ENCODE results near the gene SDC4. TPM values are rescaled to one million over a fixed set of nuclear protein-coding genes. Genes with fewer than 3 reads are reported as not detected.

Gene SDC4
- total RNA-seq (100 to 1,000 TPM in 1 of 2 donors, 10 to 100 TPM in 1; 51.2 to 114 TPM), polyA plus RNA-seq (10 to 100 TPM; 19.2 to 50.6 TPM)
- long read RNA-seq, donor 1, transcript SDC4-201 (5 exons, 2,613 nt): major isoform, 35 of 57 reads
- long read RNA-seq, donor 1, partial matches to known transcripts: 0 of 57 reads
- long read RNA-seq, donor 1, other reads (novel, unspliced or antisense): 22 of 57 reads
- long read RNA-seq, donor 2, partial matches to known transcripts: 0 of 13 reads
- long read RNA-seq, donor 2, other reads (novel, unspliced or antisense): 10 of 13 reads

- DNase-seq (peak; percentile 76 to 94), ATAC-seq (ENCODE audit: low FRiP score) (peak; percentile 89)
- Histone ChIP-seq H3K4me3 (ENCODE audit: low read length in 2 of 2) (peak within 1 kb of the TSS; percentile 54 to 76), H3K36me3 (ENCODE audit: control insufficient read depth in 1 of 2, insufficient read depth in 2 of 2, low read length in 1 of 2) (no peaks in the 10 kb centered on the region), H3K27me3 (ENCODE audit: control insufficient read depth in 1 of 2, insufficient read depth in 2 of 2, low read length in 1 of 2) (peaks cover 0 to 2% of the 10 kb centered on the region in 2 donors), H3K4me1 (ENCODE audit: control insufficient read depth in 1 of 2, insufficient read depth in 2 of 2, low read length in 2 of 2) (no peaks in the 10 kb centered on the region), H3K9me3 (ENCODE audit: control insufficient read depth, low read length) (no peaks in the 10 kb centered on the region), H3K27ac (ENCODE audit: low read depth in 1 of 2, low read length in 2 of 2) (peak within 1 kb of the TSS; percentile 46 to 94)
- intact Hi-C loops (cut with DNase I): loop anchor here in 1 of 2 donors (1.0 kb wide), 1 partner anchor 15 kb away; the partner anchor contains the start of gene SYS1
- 1% methylated on average over 45 to 77 of the region's 77 CpGs for WGBS, 2 donors
Measured at GRCh38 chr20:45347936-45348778, at the start of gene SDC4. Gene SDC4 (minus strand): TSS chr20:45348424. CDS start chr20:45348384, 40 bp downstream.

- no peaks in the 10 kb centered on the region for H3K27me3 ChIP-seq (ENCODE audit: control insufficient read depth in 1 of 2, insufficient read depth in 2 of 2, low read length in 1 of 2)
- ATAC-seq (ENCODE audit: low FRiP score): no peak
- DNase-seq: no peak
- no peaks in the 10 kb centered on the region for H3K9me3 ChIP-seq (ENCODE audit: control insufficient read depth, low read length)
- WGBS, 2 donors: 85 to 89% methylated on average over 7 of the region's 7 CpGs
- H3K4me3 ChIP-seq (ENCODE audit: low read length in 2 of 2): no peak overlapping the region
- intact Hi-C loops (cut with DNase I): no loop called here
- H3K36me3 ChIP-seq (ENCODE audit: control insufficient read depth in 1 of 2, insufficient read depth in 2 of 2, low read length in 1 of 2): no peaks in the 10 kb centered on the region
- no peaks in the 10 kb centered on the region for H3K4me1 ChIP-seq (ENCODE audit: control insufficient read depth in 1 of 2, insufficient read depth in 2 of 2, low read length in 2 of 2)
- no peak overlapping the region for H3K27ac ChIP-seq (ENCODE audit: low read depth in 1 of 2, low read length in 2 of 2)
Measured at GRCh38 chr20:45395114-45395415, 46.8 kb upstream of the SDC4 start.

GRCh38 chr20:45394221-45395113 lies 46.2 kb upstream of the SDC4 start:
- no peaks in the 10 kb centered on the region for H3K9me3 ChIP-seq (ENCODE audit: control insufficient read depth, low read length)

GRCh38 chr20:45392733-45393132 lies 44.5 kb upstream of the SDC4 start:
- intact Hi-C loops (cut with DNase I): no loop called here
- Histone ChIP-seq H3K9me3 (ENCODE audit: control insufficient read depth, low read length) (no peaks in the 10 kb centered on the region), H3K27ac (ENCODE audit: low read depth in 1 of 2, low read length in 2 of 2) (no peak overlapping the region), H3K27me3 (ENCODE audit: control insufficient read depth in 1 of 2, insufficient read depth in 2 of 2, low read length in 1 of 2) (no peaks in the 10 kb centered on the region), H3K4me1 (ENCODE audit: control insufficient read depth in 1 of 2, insufficient read depth in 2 of 2, low read length in 2 of 2) (no peaks in the 10 kb centered on the region), H3K36me3 (ENCODE audit: control insufficient read depth in 1 of 2, insufficient read depth in 2 of 2, low read length in 1 of 2) (no peaks in the 10 kb centered on the region), H3K4me3 (ENCODE audit: low read length in 2 of 2) (no peak overlapping the region)
- no peak for ATAC-seq (ENCODE audit: low FRiP score)
- DNase-seq: no peak
- 80 to 83% methylated on average over 3 of the region's 3 CpGs for WGBS, 2 donors

More at GRCh38 chr20:45394221-45395113, 46.2 kb upstream of the SDC4 start:
- H3K27ac ChIP-seq (ENCODE audit: low read depth in 1 of 2, low read length in 2 of 2): no peak overlapping the region
- no peak for DNase-seq
- H3K4me3 ChIP-seq (ENCODE audit: low read length in 2 of 2): no peak overlapping the region
- no peak for ATAC-seq (ENCODE audit: low FRiP score)
- intact Hi-C loops (cut with DNase I): no loop called here
- H3K27me3 ChIP-seq (ENCODE audit: control insufficient read depth in 1 of 2, insufficient read depth in 2 of 2, low read length in 1 of 2): no peaks in the 10 kb centered on the region
- no peaks in the 10 kb centered on the region for H3K36me3 ChIP-seq (ENCODE audit: control insufficient read depth in 1 of 2, insufficient read depth in 2 of 2, low read length in 1 of 2)
- no peaks in the 10 kb centered on the region for H3K4me1 ChIP-seq (ENCODE audit: control insufficient read depth in 1 of 2, insufficient read depth in 2 of 2, low read length in 2 of 2)
- WGBS, 2 donors: 79 to 83% methylated on average over 21 of the region's 21 CpGs

- no peaks in the 10 kb centered on the region for H3K4me1 ChIP-seq (ENCODE audit: control insufficient read depth in 1 of 2, insufficient read depth in 2 of 2, low read length in 2 of 2)
- no peak overlapping the region for H3K4me3 ChIP-seq (ENCODE audit: low read length in 2 of 2)
- WGBS, 2 donors: 64 to 74% methylated on average over 2 of the region's 2 CpGs
- no peaks in the 10 kb centered on the region for H3K36me3 ChIP-seq (ENCODE audit: control insufficient read depth in 1 of 2, insufficient read depth in 2 of 2, low read length in 1 of 2)
- no peak overlapping the region for H3K27ac ChIP-seq (ENCODE audit: low read depth in 1 of 2, low read length in 2 of 2)
- H3K9me3 ChIP-seq (ENCODE audit: control insufficient read depth, low read length): no peaks in the 10 kb centered on the region
- H3K27me3 ChIP-seq (ENCODE audit: control insufficient read depth in 1 of 2, insufficient read depth in 2 of 2, low read length in 1 of 2): no peaks in the 10 kb centered on the region
- ATAC-seq (ENCODE audit: low FRiP score) (no peak), DNase-seq (no peak)
- intact Hi-C loops (cut with DNase I): no loop called here
Measured at GRCh38 chr20:45391559-45391958, 43.3 kb upstream of the SDC4 start.

GRCh38 chr20:45390931-45391330 lies 42.7 kb upstream of the SDC4 start:
- WGBS, 2 donors: 93 to 97% methylated on average over 2 of the region's 2 CpGs

GRCh38 chr20:45387274-45387673 lies 39.0 kb upstream of the SDC4 start:
- H3K4me1 ChIP-seq (ENCODE audit: control insufficient read depth in 1 of 2, insufficient read depth in 2 of 2, low read length in 2 of 2): no peaks in the 10 kb centered on the region
- H3K9me3 ChIP-seq (ENCODE audit: control insufficient read depth, low read length): no peaks in the 10 kb centered on the region
- H3K36me3 ChIP-seq (ENCODE audit: control insufficient read depth in 1 of 2, insufficient read depth in 2 of 2, low read length in 1 of 2): no peaks in the 10 kb centered on the region
- 91 to 95% methylated on average over 1 of the region's 1 CpG for WGBS, 2 donors
- ATAC-seq (ENCODE audit: low FRiP score) (no peak), DNase-seq (no peak)
- H3K27ac ChIP-seq (ENCODE audit: low read depth in 1 of 2, low read length in 2 of 2): no peak overlapping the region
- intact Hi-C loops (cut with DNase I): no loop called here
- no peaks in the 10 kb centered on the region for H3K27me3 ChIP-seq (ENCODE audit: control insufficient read depth in 1 of 2, insufficient read depth in 2 of 2, low read length in 1 of 2)
- no peak overlapping the region for H3K4me3 ChIP-seq (ENCODE audit: low read length in 2 of 2)

More at GRCh38 chr20:45390931-45391330, 42.7 kb upstream of the SDC4 start:
- Histone ChIP-seq H3K27me3 (ENCODE audit: control insufficient read depth in 1 of 2, insufficient read depth in 2 of 2, low read length in 1 of 2) (no peaks in the 10 kb centered on the region), H3K36me3 (ENCODE audit: control insufficient read depth in 1 of 2, insufficient read depth in 2 of 2, low read length in 1 of 2) (no peaks in the 10 kb centered on the region), H3K4me3 (ENCODE audit: low read length in 2 of 2) (no peak overlapping the region), H3K9me3 (ENCODE audit: control insufficient read depth, low read length) (no peaks in the 10 kb centered on the region), H3K27ac (ENCODE audit: low read depth in 1 of 2, low read length in 2 of 2) (no peak overlapping the region), H3K4me1 (ENCODE audit: control insufficient read depth in 1 of 2, insufficient read depth in 2 of 2, low read length in 2 of 2) (no peaks in the 10 kb centered on the region)
- intact Hi-C loops (cut with DNase I): no loop called here
- ATAC-seq (ENCODE audit: low FRiP score) (no peak), DNase-seq (no peak)

- no peak for DNase-seq
- H3K36me3 ChIP-seq (ENCODE audit: control insufficient read depth in 1 of 2, insufficient read depth in 2 of 2, low read length in 1 of 2): no peaks in the 10 kb centered on the region
- no peak within 1 kb of the TSS for H3K27ac ChIP-seq (ENCODE audit: low read depth in 1 of 2, low read length in 2 of 2)
- intact Hi-C loops (cut with DNase I): no loop called here
- no peaks in the 10 kb centered on the region for H3K9me3 ChIP-seq (ENCODE audit: control insufficient read depth, low read length)
- H3K4me3 ChIP-seq (ENCODE audit: low read length in 2 of 2): no peak within 1 kb of the TSS
- 92 to 97% methylated on average over 1 of the region's 1 CpG for WGBS, 2 donors
- H3K27me3 ChIP-seq (ENCODE audit: control insufficient read depth in 1 of 2, insufficient read depth in 2 of 2, low read length in 1 of 2): no peaks in the 10 kb centered on the region
- no peaks in the 10 kb centered on the region for H3K4me1 ChIP-seq (ENCODE audit: control insufficient read depth in 1 of 2, insufficient read depth in 2 of 2, low read length in 2 of 2)
- ATAC-seq (ENCODE audit: low FRiP score): no peak
Measured at GRCh38 chr20:45378191-45378590, 30.0 kb upstream of the SDC4 start, which contains the start of gene TP53TG5. Gene TP53TG5 (minus strand): TSS chr20:45378325. CDS start chr20:45378236, 89 bp downstream.

Measured in aorta (tissue), 5 donors.